CD4-positive, alpha-beta T cell treated with Interferon alpha-2 for 1 hour (primary cell): ENCODE measurements around the gene PPP1R9A.

ENCODE experiments used
- DNase-seq, 2 donors: peaks; one replicate each; pipeline ENCODE4 v3.0.0-alpha.2; 2020 to 2022

Gene PPP1R9A

GRCh38 chr7:95213148-95213547, 305.8 kb downstream of the PPP1R9A start:
- no peak for DNase-seq

DNA sequence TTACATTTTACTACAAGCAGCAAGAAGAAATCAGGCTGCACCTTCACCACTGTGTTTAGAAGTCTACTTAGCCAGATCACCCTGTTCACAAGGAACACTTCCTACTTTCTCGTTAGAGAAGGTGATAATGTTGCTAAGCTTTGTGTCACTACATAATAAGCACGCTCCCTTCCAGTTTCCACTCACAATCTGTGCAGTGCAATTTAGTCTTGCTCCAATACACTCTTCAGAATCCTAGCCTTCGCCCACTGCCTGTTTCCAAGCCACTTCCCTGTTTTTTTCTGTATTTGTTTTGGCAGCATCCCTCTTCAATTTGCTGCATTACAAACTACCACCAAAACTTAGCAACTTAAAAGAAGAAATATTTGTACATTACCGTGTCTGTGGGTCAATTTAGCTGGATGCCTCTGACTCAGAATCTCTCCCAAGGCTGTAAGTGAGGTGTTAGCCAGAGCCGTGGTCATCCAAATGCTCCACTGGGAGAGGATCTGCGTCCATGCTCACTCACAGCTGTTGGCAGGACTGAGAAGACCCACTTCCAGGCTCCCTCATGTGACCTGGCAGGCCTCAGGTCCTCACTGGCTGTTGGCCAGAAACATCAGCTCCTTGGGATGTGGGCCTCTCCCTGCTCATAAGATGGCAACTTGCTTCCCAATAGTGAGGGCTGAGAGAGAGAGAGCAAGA, 306.6 kb downstream of the PPP1R9A start:
- no peak for DNase-seq

- DNase-seq, result no peak
Observed at GRCh38 chr7:95219721-95220120, 312.3 kb downstream of the PPP1R9A start.

DNA sequence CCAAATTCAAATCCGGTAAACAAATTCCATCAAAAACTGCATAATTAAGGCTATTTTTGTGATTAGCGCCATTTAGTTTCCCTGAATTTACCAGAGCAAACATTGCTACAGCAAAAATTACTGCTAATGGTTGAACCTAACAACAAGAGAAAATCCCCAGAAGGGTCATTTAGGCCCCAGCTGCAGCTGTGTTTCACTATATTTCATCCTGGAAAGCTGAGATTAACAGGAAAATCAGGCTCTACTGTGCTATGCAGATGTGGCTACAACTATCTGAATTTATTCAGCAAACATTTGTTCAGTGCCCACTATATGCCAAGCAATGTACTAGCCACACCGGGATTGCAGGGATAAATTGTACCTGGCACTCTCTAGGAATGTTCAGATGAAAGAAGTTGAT, 312.9 kb downstream of the PPP1R9A start:
- DNase-seq, result no peak

DNA sequence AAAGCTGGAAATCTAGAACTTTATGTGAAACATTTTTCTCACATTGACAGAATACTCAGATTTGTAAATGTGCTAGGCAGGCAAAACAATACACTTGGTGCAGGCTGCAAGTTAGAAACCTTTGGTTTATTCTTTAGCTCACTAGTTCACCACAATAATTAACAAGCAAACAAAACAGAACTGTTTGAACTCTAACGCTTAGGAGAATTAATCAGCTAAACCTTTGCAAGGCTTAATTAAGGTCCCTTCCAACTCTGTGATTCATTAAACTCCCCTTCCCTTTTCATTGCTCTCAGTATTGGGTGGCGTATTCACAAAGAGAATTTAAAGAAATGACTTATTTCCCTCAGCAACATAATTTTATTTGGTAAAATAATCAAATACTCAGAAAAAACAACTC, 317.9 kb downstream of the PPP1R9A start:
- no peak for DNase-seq

GRCh38 chr7:95229301-95229700, 321.9 kb downstream of the PPP1R9A start:
- DNase-seq, result no peak

DNA sequence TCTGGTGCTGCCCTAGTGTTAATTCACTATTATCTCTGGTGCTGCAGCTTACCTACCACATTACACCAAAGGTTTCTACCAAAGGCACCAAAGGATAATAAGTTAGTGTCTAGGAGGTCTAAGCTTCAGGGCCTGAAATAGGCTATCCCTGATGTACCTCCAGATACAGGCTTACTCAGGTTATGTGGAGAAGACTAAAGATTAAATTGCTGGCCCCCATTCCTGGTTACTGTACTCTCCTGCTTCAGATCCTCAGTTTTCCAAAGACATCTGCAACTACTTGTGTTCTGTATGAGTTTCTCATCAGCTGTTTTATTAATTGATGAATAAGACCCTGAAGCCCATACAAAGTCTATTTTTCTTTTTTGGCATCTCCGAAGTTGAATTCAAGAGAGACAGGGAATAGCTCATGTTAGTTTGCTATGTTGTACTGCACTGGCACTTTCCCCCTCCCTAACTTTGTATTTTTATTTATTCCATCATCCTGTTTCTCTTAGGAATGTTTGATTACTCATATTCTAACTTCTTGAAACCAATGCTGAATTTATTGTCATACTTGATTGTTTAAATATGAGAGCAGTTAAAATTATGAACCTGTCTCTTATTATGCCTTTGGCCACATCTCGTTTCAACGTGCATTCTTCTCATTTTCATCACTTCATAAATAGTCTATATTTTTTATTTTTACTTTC, 331.0 kb downstream of the PPP1R9A start:
- DNase-seq, result no peak

GRCh38 chr7:95240921-95241320, 333.5 kb downstream of the PPP1R9A start:
- DNase-seq, result no peak

DNA sequence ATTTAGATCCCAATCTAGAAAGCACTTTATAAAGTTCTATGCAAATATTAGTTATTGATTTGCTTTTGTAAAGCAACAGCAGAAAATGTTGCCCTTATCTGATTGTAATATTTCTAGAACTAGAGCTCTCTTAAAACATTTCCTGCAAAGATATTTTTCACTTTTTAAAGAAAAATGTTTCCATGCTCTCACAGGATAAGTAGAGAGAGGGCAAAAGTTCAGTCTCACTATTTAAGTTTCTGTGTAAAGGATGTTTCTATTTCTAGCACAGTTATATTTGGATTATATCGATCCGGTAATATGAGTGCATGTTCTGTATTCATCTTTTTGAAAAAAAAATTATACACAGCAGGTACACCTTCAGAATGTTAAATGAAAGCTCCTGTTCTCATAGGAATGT, 334.9 kb downstream of the PPP1R9A start:
- no peak for DNase-seq

GRCh38 chr7:95244616-95245015, 337.2 kb downstream of the PPP1R9A start:
- no peak for DNase-seq

- DNase-seq, result no peak
Observed at GRCh38 chr7:95245828-95246500, 338.6 kb downstream of the PPP1R9A start.

GRCh38 chr7:95246831-95247370, 339.5 kb downstream of the PPP1R9A start:
- DNase-seq, result peak in 1 of 2 donors; percentile 16

GRCh38 chr7:95250571-95250970, 343.2 kb downstream of the PPP1R9A start:
- DNase-seq, result no peak

DNA sequence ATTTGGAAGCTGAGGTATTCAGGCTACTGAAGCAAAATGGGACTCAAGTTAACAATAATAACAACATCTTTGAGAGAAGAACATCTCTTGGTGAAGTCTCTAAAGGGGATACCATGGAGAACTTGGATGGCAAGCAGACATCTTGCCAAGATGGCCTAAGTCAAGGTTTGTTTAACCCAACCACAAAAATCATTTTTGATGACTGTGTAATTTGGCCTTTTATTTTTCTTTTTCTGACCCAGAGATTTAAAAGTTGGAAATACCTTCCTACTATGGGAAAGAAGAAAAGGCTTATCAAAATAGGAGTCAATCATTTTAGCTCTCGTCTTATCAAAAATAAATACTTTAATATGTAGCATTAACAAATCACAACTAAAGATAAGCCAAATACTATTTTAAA, 344.6 kb downstream of the PPP1R9A start:
- no peak for DNase-seq

DNA sequence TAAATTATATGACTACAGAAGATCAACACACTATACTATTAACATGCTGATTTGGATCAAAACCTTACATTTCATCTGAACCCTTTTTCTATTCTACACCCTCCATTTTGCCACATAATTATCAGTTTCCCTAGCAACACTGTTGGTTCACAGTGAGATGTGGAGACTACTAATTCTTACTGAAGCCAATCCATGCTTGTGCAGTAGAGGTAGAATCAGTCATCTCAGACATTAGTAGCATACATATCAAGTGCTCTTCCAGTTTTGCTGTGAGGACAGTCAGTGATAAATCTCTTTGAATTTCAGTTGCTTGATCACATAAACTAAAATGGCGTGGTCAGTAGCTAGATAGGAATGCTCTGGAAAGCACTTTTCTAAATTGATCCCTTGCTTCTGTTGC, 346.6 kb downstream of the PPP1R9A start:
- DNase-seq, result no peak

- no peak for DNase-seq
Observed at GRCh38 chr7:95255691-95256090, 348.3 kb downstream of the PPP1R9A start.

DNA sequence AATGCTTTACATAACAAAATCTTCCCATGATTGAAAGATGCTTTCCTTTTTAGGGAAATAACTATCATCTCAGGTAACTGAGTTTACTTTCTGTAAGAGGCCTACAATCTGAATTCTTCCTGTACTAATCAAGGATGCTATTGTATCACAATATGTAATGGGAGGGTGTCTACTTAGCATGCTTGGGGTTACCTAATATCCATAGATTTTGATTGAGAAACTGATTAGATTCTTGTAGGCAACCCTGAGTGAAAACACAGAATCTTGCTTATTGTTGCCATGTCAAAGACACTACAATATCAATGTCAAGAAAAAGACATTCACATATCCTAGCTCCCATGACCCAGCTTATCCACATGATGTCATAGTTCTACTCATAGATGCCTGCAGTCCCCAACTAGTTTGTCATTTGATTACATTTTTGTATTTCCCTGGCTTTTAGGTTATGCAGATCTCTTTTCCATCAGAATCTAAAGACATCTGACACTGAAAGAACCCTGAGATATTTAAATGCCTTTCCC, 354.6 kb downstream of the PPP1R9A start:
- no peak for DNase-seq

- no peak for DNase-seq
Observed at GRCh38 chr7:95262875-95263274, 355.5 kb downstream of the PPP1R9A start.

- no peak for DNase-seq
Observed at GRCh38 chr7:95263785-95264362, 356.5 kb downstream of the PPP1R9A start.

GRCh38 chr7:95264363-95264891, 357.0 kb downstream of the PPP1R9A start:
- no peak for DNase-seq

DNA sequence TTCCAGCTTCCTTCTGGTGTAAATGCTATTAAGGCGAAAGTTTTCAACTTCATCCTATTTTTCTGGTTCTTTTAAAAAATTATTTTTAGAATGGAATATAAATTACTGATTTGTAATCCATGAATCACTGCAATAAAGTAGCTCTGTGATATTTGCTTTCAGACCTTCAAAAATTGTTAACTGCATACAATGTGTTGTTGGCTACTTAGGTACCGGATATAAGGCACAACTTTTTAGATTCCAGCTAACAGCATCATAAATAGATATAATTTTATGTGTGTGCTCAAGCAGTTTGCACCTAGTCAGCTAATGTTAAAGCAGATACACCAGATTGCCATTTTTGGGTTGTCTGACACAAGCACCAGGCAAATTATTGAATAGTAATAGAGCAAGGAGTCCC, 358.2 kb downstream of the PPP1R9A start:
- DNase-seq, result no peak

GRCh38 chr7:95267754-95268153, 360.4 kb downstream of the PPP1R9A start:
- no peak for DNase-seq

GRCh38 chr7:95269640-95270039, 362.2 kb downstream of the PPP1R9A start:
- DNase-seq, result no peak
